K562 (cell line): ENCODE measurements around the gene RHOBTB3. TPM values are rescaled to one million over a fixed set of nuclear protein-coding genes. Genes with fewer than 3 reads are reported as not detected.

Experiments used
- BCLAF1 ChIP-seq, 2 experiments: fragments of 450-650 bp in 1 of 2; IDR thresholded peaks; 2 replicates each; pipeline ENCODE4 v1.6.1; 2011 to 2017; ENCODE audit warnings: low read depth in 2 of 2, antibody characterized with exemption in 1 of 2, borderline replicate concordance in 1 of 2, low read length in 1 of 2, mild to moderate bottlenecking in 1 of 2, mixed read lengths in 1 of 2; ENCODE audit not compliant: control insufficient read depth in 1 of 2
- CSDE1 ChIP-seq, 2 experiments: fragments of 450-650 bp; IDR thresholded peaks; 2 replicates each; pipeline ENCODE4 v1.6.1; 2016; ENCODE audit warnings: mild to moderate bottlenecking in 1 of 2
- GATAD2B ChIP-seq: fragments of 450-650 bp; IDR thresholded peaks from 2 replicates; pipeline ENCODE4 v1.6.1; 2017; ENCODE audit warnings: mild to moderate bottlenecking, borderline replicate concordance
- POLR2B ChIP-seq: fragments of 450-650 bp; IDR thresholded peaks from 2 replicates; pipeline ENCODE4 v1.6.1; 2018; ENCODE audit warnings: low read depth; ENCODE audit not compliant: partially characterized antibody
- RBM14 ChIP-seq: fragments of 200-400 bp; formaldehyde crosslinking; IDR thresholded peaks from 2 replicates; pipeline ENCODE4 v1.6.1; 2018; ENCODE audit warnings: low read depth, mild to moderate bottlenecking, low read length, moderate library complexity, borderline replicate concordance; ENCODE audit not compliant: insufficient read depth
- SIN3A ChIP-seq, 2 experiments: fragments of 150-350 bp in 1 of 2; IDR thresholded peaks; 2 replicates each; pipeline ENCODE4 v1.6.1; 2011 to 2016; ENCODE audit warnings: borderline replicate concordance in 2 of 2, low read depth in 2 of 2, low read length in 2 of 2, mild to moderate bottlenecking in 2 of 2, moderate library complexity in 2 of 2; ENCODE audit not compliant: control insufficient read depth in 1 of 2
- ZBTB12 ChIP-seq: fragments of 250-450 bp; sonication (Bioruptor Pico); IDR thresholded peaks from 2 replicates; pipeline ENCODE4 v1.4.0; 2020
- ZBTB5 ChIP-seq: fragments of 450-650 bp; IDR thresholded peaks from 2 replicates; pipeline ENCODE4 v1.6.1; 2017; ENCODE audit warnings: antibody characterized with exemption
- ZNF3 ChIP-seq: fragments of 250-450 bp; sonication (Bioruptor Pico); IDR thresholded peaks from 2 replicates; pipeline ENCODE4 v1.5.0; 2021; ENCODE audit warnings: mild to moderate bottlenecking, moderate library complexity
- ZNF347 ChIP-seq: fragments of 450-650 bp; formaldehyde crosslinking; IDR thresholded peaks from 2 replicates; pipeline ENCODE4 v1.4.0; 2020; ENCODE audit warnings: low read depth, mild to moderate bottlenecking, moderate library complexity
- ZNF445 ChIP-seq: fragments of 250-450 bp; sonication (Bioruptor Pico); IDR thresholded peaks from 2 replicates; pipeline ENCODE4 v1.4.0; 2020; ENCODE audit warnings: low read depth, mild to moderate bottlenecking, moderate library complexity
- ZNF507 ChIP-seq: conservative IDR thresholded peaks from 2 replicates; pipeline ENCODE4 v1.6.1; 2017; ENCODE audit warnings: missing genetic modification characterization, missing compliant biosample characterization
- ZNF57 ChIP-seq: fragments of 450-650 bp; formaldehyde crosslinking; IDR thresholded peaks from 2 replicates; pipeline ENCODE4 v1.4.0; 2020; ENCODE audit warnings: mild to moderate bottlenecking, moderate library complexity
- ZNF592 ChIP-seq: fragments of 450-650 bp; IDR thresholded peaks from 2 replicates; pipeline ENCODE4 v1.6.1; 2017; ENCODE audit warnings: antibody characterized with exemption, mild to moderate bottlenecking
- ZNF717 ChIP-seq: fragments of 250-450 bp; sonication (Bioruptor Pico); IDR thresholded peaks from 2 replicates; pipeline ENCODE4 v1.5.0; 2021
- ZSCAN29 ChIP-seq: fragments of 450-650 bp; IDR thresholded peaks from 2 replicates; pipeline ENCODE4 v1.6.1; 2017
- polyA plus RNA-seq, 8 experiments: library from polyadenylated mRNA; depleted of rRNA in 4 of 8; stranded (reverse) in 5 of 8; unstranded in 3 of 8; fragments of >200 nt; fragmentation: Nextera tagmentation in 2 of 8; fragmentation: Illumina TruSeq in 1 of 8; extraction: Ambion mirVana in 2 of 8; extraction: Trizol in 1 of 8; gene quantifications; 2 replicates each; pipeline versions ENCODE4 v1.2.1 to v1.2.3, GENCODE V29; 2011 to 2014; ENCODE audit warnings: inconsistent platforms in 1 of 8, missing spikeins in 1 of 8
- total RNA-seq, 7 experiments: library from RNA; depleted of rRNA in 6 of 7; stranded (reverse); fragments of >200 nt in 6 of 7; fragmentation: Illumina TruSeq in 2 of 7; extraction: Trizol in 2 of 7; gene quantifications; 2 replicates each; pipeline versions ENCODE4 v1.2.1 to v1.2.3, GENCODE V29; 2011 to 2021; ENCODE audit warnings: low replicate concordance in 1 of 7

The RHOBTB3 gene
- total and polyA plus RNA-seq, 9 of the 15 experiments (the other 6 are each of a cell fraction or from before 2014, with no cell fraction given), result 39.7 to 143 (median 115) TPM

- TF ChIP-seq RBM14, result no peak
- no peak for TF ChIP-seq ZNF507 (tag)
- TF ChIP-seq ZNF347 (CRISPR knock-in tag), result 0 out of 2 replicates have a peak, but pooled peaks have one; percentile 51
- peak; percentile 60; the same call in 1 of the 2 replicates for TF ChIP-seq ZNF3 (CRISPR knock-in tag)
- no peak for TF ChIP-seq ZBTB12 (CRISPR knock-in tag)
- peak in 1 of 2 experiments; percentile 45; a peak in 1 of 4 replicates for TF ChIP-seq BCLAF1 (IDR thresholded peaks at IDR 0.05; ENCODE audit: borderline replicate concordance in 1 of 2, control insufficient read depth in 1 of 2, low read depth in 2 of 2, low read length in 1 of 2)
- no peak for TF ChIP-seq ZBTB5
- TF ChIP-seq ZNF717 (CRISPR knock-in tag), result peak; percentile 87; the same call in 1 of the 2 replicates
- TF ChIP-seq ZNF592, result no peak
- peak in 1 of 2 experiments; percentile 28; a peak in 1 of 4 replicates for TF ChIP-seq SIN3A (IDR thresholded peaks at IDR 0.05; ENCODE audit: borderline replicate concordance in 2 of 2, control insufficient read depth in 1 of 2, low read depth in 2 of 2, low read length in 2 of 2)
- TF ChIP-seq POLR2B, result peak; percentile 64
- peak; percentile 54; the same call in 1 of the 2 replicates for TF ChIP-seq ZNF445
- TF ChIP-seq ZNF57, result no peak
- TF ChIP-seq GATAD2B, result no peak
- TF ChIP-seq CSDE1 (IDR thresholded peaks at IDR 0.05), result 0 out of 4 replicates have a peak, but pooled peaks of 1 of the 2 experiments have one; percentile 49
- 0 out of 2 replicates have a peak, but pooled peaks have one; percentile 30 for TF ChIP-seq ZSCAN29
Observed at GRCh38 chr5:95730011-95730700, 980 bp upstream of the RHOBTB3 start (continued).
